ENCODE measurements around the gene MYBBP1A.
A peak's percentile ranks its signal among the peaks of the same experiment; 100 is the strongest.

MYBBP1A gene

GRCh38 chr17:4576161-4576558 lies 21.0 kb upstream of the MYBBP1A start:
- Histone ChIP-seq H3K36me3 (ENCODE audit: control insufficient read depth, insufficient read depth, low read length) (no peaks in the 10 kb centered on the region), H3K9me3 (ENCODE audit: control insufficient read depth, low read length) (no peaks in the 10 kb centered on the region)

GRCh38 chr17:4574448-4575045 lies 19.4 kb upstream of the MYBBP1A start:
- Histone ChIP-seq H3K27me3 (ENCODE audit: control insufficient read depth, insufficient read depth, low read length) (peaks cover 3% of the 10 kb centered on the region), H3K36me3 (ENCODE audit: control insufficient read depth, insufficient read depth, low read length) (no peaks in the 10 kb centered on the region), H3K4me1 (ENCODE audit: control insufficient read depth, insufficient read depth, low read length) (no peaks in the 10 kb centered on the region), H3K9ac (ENCODE audit: low read length) (no peak overlapping the region), H3K4me3 (ENCODE audit: low read length) (no peak overlapping the region), H3K9me3 (ENCODE audit: control insufficient read depth, low read length) (no peaks in the 10 kb centered on the region)

More at GRCh38 chr17:4576161-4576558, 21.0 kb upstream of the MYBBP1A start:
- Histone ChIP-seq H3K27me3 (ENCODE audit: control insufficient read depth, insufficient read depth, low read length) (peaks cover 7% of the 10 kb centered on the region), H3K4me1 (ENCODE audit: control insufficient read depth, insufficient read depth, low read length) (no peaks in the 10 kb centered on the region), H3K4me3 (ENCODE audit: low read length) (no peak overlapping the region), H3K9ac (ENCODE audit: low read length) (no peak overlapping the region)

GRCh38 chr17:4573669-4574068 lies 18.5 kb upstream of the MYBBP1A start:
- no peaks in the 10 kb centered on the region for H3K4me1 ChIP-seq (ENCODE audit: control insufficient read depth, insufficient read depth, low read length)
- peaks cover 3% of the 10 kb centered on the region for H3K27me3 ChIP-seq (ENCODE audit: control insufficient read depth, insufficient read depth, low read length)
- no peaks in the 10 kb centered on the region for H3K9me3 ChIP-seq (ENCODE audit: control insufficient read depth, low read length)
- no peak overlapping the region for H3K9ac ChIP-seq (ENCODE audit: low read length)
- H3K36me3 ChIP-seq (ENCODE audit: control insufficient read depth, insufficient read depth, low read length): no peaks in the 10 kb centered on the region
- no peak overlapping the region for H3K4me3 ChIP-seq (ENCODE audit: low read length)

- H3K27me3 ChIP-seq (ENCODE audit: control insufficient read depth, insufficient read depth, low read length): peaks cover 3% of the 10 kb centered on the region
- H3K4me1 ChIP-seq (ENCODE audit: control insufficient read depth, insufficient read depth, low read length): no peaks in the 10 kb centered on the region
- no peaks in the 10 kb centered on the region for H3K36me3 ChIP-seq (ENCODE audit: control insufficient read depth, insufficient read depth, low read length)
- H3K9ac ChIP-seq (ENCODE audit: low read length): no peak overlapping the region
- no peaks in the 10 kb centered on the region for H3K9me3 ChIP-seq (ENCODE audit: control insufficient read depth, low read length)
- H3K4me3 ChIP-seq (ENCODE audit: low read length): no peak overlapping the region
These were observed 17.9 kb upstream of the MYBBP1A start for GRCh38 chr17:4573115-4573514.

- no peaks in the 10 kb centered on the region for H3K27me3 ChIP-seq (ENCODE audit: control insufficient read depth, insufficient read depth, low read length)
- H3K4me3 ChIP-seq (ENCODE audit: low read length): no peak overlapping the region
- H3K9me3 ChIP-seq (ENCODE audit: control insufficient read depth, low read length): no peaks in the 10 kb centered on the region
- H3K9ac ChIP-seq (ENCODE audit: low read length): no peak overlapping the region
- H3K4me1 ChIP-seq (ENCODE audit: control insufficient read depth, insufficient read depth, low read length): no peaks in the 10 kb centered on the region
- H3K36me3 ChIP-seq (ENCODE audit: control insufficient read depth, insufficient read depth, low read length): no peaks in the 10 kb centered on the region
These were observed 16.9 kb upstream of the MYBBP1A start for GRCh38 chr17:4572131-4572530.

- Histone ChIP-seq H3K4me3 (ENCODE audit: low read length) (no peak overlapping the region), H3K27me3 (ENCODE audit: control insufficient read depth, insufficient read depth, low read length) (no peaks in the 10 kb centered on the region), H3K9me3 (ENCODE audit: control insufficient read depth, low read length) (no peaks in the 10 kb centered on the region), H3K4me1 (ENCODE audit: control insufficient read depth, insufficient read depth, low read length) (peaks cover 8% of the 10 kb centered on the region), H3K36me3 (ENCODE audit: control insufficient read depth, insufficient read depth, low read length) (no peaks in the 10 kb centered on the region), H3K9ac (ENCODE audit: low read length) (no peak overlapping the region)
These were observed 14.4 kb upstream of the MYBBP1A start for GRCh38 chr17:4569591-4569990.

DNA sequence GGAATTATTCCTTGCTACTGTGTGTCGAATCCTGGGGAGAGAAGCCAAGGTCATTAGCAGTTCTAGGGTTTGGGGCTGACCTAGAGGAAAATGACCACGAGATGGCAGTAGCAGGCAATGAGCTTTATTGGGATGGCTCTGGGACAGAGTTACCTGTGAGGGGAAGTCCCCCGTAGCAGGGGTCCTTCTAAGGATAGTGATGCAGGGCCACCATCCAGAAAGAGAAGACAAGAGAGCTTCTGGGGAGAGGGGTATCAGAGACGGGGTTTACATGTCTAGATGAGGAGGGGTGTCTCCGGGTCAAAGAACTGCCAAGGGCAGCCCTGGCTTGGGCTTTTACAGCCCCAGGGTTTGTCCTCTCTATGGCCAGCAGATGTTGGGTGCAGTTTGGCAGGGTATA lies 11.6 kb upstream of the MYBBP1A start:
- H3K9me3 ChIP-seq (ENCODE audit: control insufficient read depth, low read length): no peaks in the 10 kb centered on the region
- no peaks in the 10 kb centered on the region for H3K27me3 ChIP-seq (ENCODE audit: control insufficient read depth, insufficient read depth, low read length)
- H3K4me1 ChIP-seq (ENCODE audit: control insufficient read depth, insufficient read depth, low read length): peaks cover 8% of the 10 kb centered on the region
- no peak overlapping the region for H3K4me3 ChIP-seq (ENCODE audit: low read length)
- no peak overlapping the region for H3K9ac ChIP-seq (ENCODE audit: low read length)
- H3K36me3 ChIP-seq (ENCODE audit: control insufficient read depth, insufficient read depth, low read length): no peaks in the 10 kb centered on the region

DNA sequence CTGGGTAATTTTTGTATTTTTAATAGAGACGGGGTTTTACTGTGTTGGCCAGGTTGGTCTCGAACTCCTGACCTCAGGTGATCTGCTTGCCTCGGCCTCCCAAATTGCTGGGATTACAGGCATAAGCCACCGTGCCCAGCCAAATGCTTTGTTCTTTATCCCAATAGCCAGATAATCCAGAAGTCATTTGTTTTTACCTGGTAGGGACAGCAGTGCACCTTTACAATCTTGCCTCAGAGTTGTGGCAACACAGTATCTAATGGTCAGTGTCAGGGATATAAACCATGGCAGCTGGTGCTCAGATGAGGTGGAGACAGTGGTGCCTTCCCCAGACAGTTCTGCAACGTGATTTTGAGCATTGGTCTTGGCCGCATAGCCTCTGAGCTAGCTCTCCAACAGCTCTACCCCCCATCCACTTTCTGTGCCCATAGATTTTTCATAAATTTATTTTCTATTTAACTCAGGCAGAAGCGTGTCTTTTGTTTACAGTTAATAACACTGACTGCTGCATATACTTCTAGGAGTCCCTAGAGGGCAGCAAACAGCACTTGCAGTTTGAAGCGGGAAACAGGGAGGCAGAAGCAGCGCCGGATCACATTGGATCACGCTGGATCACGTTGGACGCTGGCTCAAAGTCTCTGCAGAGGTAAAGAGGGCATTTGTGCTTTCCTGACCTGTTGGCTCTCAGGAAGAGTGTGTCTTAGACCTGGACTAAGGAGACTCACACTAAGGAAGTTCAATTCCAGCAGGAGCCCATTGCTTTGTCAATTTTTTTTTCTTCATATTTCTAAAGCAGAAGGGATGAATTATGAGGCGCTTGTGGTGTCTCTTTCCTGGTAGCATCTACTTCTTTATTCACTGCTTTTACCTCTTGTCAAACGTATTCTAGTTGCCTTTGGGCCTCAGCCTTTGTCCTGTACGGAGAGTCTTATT lies 10.3 kb upstream of the MYBBP1A start:
- Histone ChIP-seq H3K4me3 (ENCODE audit: low read length) (no peak overlapping the region), H3K9ac (ENCODE audit: low read length) (peak overlapping the region; percentile 1), H3K36me3 (ENCODE audit: control insufficient read depth, insufficient read depth, low read length) (no peaks in the 10 kb centered on the region), H3K4me1 (ENCODE audit: control insufficient read depth, insufficient read depth, low read length) (peaks cover 15% of the 10 kb centered on the region), H3K9me3 (ENCODE audit: control insufficient read depth, low read length) (no peaks in the 10 kb centered on the region), H3K27me3 (ENCODE audit: control insufficient read depth, insufficient read depth, low read length) (no peaks in the 10 kb centered on the region)

- no peak overlapping the region for H3K9ac ChIP-seq (ENCODE audit: low read length)
- no peak overlapping the region for H3K4me3 ChIP-seq (ENCODE audit: low read length)
- H3K27me3 ChIP-seq (ENCODE audit: control insufficient read depth, insufficient read depth, low read length): no peaks in the 10 kb centered on the region
- H3K4me1 ChIP-seq (ENCODE audit: control insufficient read depth, insufficient read depth, low read length): peaks cover 30% of the 10 kb centered on the region
- no peaks in the 10 kb centered on the region for H3K36me3 ChIP-seq (ENCODE audit: control insufficient read depth, insufficient read depth, low read length)
- H3K9me3 ChIP-seq (ENCODE audit: control insufficient read depth, low read length): no peaks in the 10 kb centered on the region
These were observed 7.1 kb upstream of the MYBBP1A start for GRCh38 chr17:4562015-4562969.

DNA sequence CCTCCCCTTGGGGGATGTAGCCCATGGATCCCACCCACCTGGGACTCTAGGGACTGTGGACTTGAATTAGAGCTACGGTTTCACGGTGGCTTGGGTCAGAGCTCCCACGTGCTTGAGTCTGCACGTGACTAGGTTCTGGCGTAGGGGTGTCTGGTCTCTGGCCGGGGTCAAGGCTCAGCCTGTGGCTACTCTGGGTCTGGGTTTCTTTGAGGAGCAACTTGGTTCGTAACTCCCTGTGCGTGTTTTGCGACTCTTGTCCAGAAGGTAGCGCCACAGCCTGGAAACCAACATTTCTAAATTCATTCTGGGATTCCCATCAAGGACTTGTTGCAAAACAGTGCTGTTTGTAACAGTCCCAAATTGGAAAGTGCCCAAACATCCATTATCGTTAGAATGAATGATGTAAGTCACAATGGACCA lies 5.7 kb upstream of the MYBBP1A start:
- peak overlapping the region; percentile 54 for H3K4me3 ChIP-seq (ENCODE audit: low read length)
- peaks cover 34% of the 10 kb centered on the region for H3K4me1 ChIP-seq (ENCODE audit: control insufficient read depth, insufficient read depth, low read length)
- H3K27me3 ChIP-seq (ENCODE audit: control insufficient read depth, insufficient read depth, low read length): no peaks in the 10 kb centered on the region
- no peaks in the 10 kb centered on the region for H3K36me3 ChIP-seq (ENCODE audit: control insufficient read depth, insufficient read depth, low read length)
- no peaks in the 10 kb centered on the region for H3K9me3 ChIP-seq (ENCODE audit: control insufficient read depth, low read length)
- peak overlapping the region; percentile 83 for H3K9ac ChIP-seq (ENCODE audit: low read length)

DNA sequence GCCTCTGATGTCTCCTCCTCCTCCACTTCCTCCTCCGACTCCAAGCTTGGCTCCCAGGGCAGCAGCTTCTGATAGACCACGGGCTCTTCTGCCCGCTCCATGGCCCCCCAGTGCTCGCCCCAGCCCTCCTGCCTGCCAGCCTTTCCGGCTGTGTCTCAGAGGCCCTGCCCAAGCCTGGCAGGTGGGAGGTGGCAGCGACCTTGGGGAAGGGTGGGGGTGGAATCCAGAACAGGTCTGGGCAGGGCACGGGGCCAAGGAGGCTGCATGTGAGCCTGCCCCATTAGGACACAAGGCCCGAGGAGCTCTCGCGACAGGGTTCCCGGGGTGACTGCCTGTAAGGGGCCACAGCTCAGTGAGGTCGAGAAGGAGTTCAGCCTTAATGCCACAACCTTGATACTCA lies 5.2 kb upstream of the MYBBP1A start, which contains the start of gene GGT6:
Gene GGT6, minus strand, starts transcription at position 157 of the 400 bp plus-strand sequence. Its CDS starts 56 bp downstream, at position 101.
- Histone ChIP-seq H3K27me3 (ENCODE audit: control insufficient read depth, insufficient read depth, low read length) (no peaks in the 10 kb centered on the region), H3K4me3 (ENCODE audit: low read length) (peak within 1 kb of the TSS; percentile 54), H3K9ac (ENCODE audit: low read length) (peak within 1 kb of the TSS; percentile 83), H3K4me1 (ENCODE audit: control insufficient read depth, insufficient read depth, low read length) (peaks cover 34% of the 10 kb centered on the region), H3K9me3 (ENCODE audit: control insufficient read depth, low read length) (no peaks in the 10 kb centered on the region), H3K36me3 (ENCODE audit: control insufficient read depth, insufficient read depth, low read length) (no peaks in the 10 kb centered on the region)

All from mucosa of stomach (tissue), 1 donor.